Left lung (tissue), 10 donors: Measurements from ENCODE around the gene GCK. TPM values are rescaled to one million over a fixed set of nuclear protein-coding genes. Genes with fewer than 3 reads are reported as not detected.

Source experiments
- ATAC-seq: fragments of 200-7000 bp; cut with Tn5 transposase; one replicate; pipeline ENCODE4 v1.9.1; 2020; ENCODE audit warnings: moderate library complexity
- DNase-seq, 4 donors: peaks; one replicate each; pipeline ENCODE4 v3.0.0-alpha.2; 2013 to 2020
- H3K27ac ChIP-seq, 2 donors: fragments of 200-600 bp; sonication (generic) in 1 of 2; one replicate each; pipeline versions ENCODE4 v1.5.0 to v1.8.0; 2020 to 2021
- H3K27me3 ChIP-seq, 2 donors: fragments of 200-600 bp; sonication (generic) in 1 of 2; one replicate each; pipeline versions ENCODE4 v1.5.0 to v1.8.0; 2020 to 2021
- H3K36me3 ChIP-seq, 2 donors: fragments of 200-600 bp; sonication (generic) in 1 of 2; one replicate each; pipeline versions ENCODE4 v1.5.0 to v1.8.0; 2020 to 2021
- H3K4me1 ChIP-seq, 2 donors: fragments of 200-600 bp; one replicate each; pipeline ENCODE4 v1.8.0; 2021
- H3K4me3 ChIP-seq, 2 donors: fragments of 200-600 bp; sonication (generic) in 1 of 2; one replicate each; pipeline versions ENCODE4 v1.5.0 to v1.8.0; 2020 to 2021; ENCODE audit warnings: mild to moderate bottlenecking in 1 of 2
- H3K9me3 ChIP-seq, 2 donors: fragments of 200-600 bp; sonication (generic) in 1 of 2; one replicate each; pipeline versions ENCODE4 v1.5.0 to v1.8.0; 2020 to 2021
- intact Hi-C, 2 donors: fragments of 100-400 bp; cut with DNase I; formaldehyde crosslinking; loops; one replicate each; pipeline versions ENCODE4 v1.11.2 to v1.14.2; 2022
- polyA plus RNA-seq, 6 donors: library from polyadenylated mRNA; unstranded; fragments of 120-200 nt; gene quantifications; one replicate each; pipeline ENCODE4 v1.2.1, GENCODE V29; 2013; ENCODE audit not compliant: insufficient read length in 6 of 6
- total RNA-seq, 2 donors: library from RNA; stranded (reverse); fragmentation: NEBNext Ultra II Directional; extraction: Animal tissue kit (Norgen Biotek cat#: 25700); gene quantifications; one replicate each; pipeline ENCODE4 v1.2.1, GENCODE V29; 2021
- TF ChIP-seq, protein P1 (sequence below), 2 donors: fragments of 200-600 bp; sonication (generic) in 1 of 2; IDR thresholded peaks; one replicate each; pipeline versions ENCODE4 v1.5.0 to v1.8.0; 2021; ENCODE audit warnings: antibody characterized with exemption in 2 of 2
- donor health status: DM: no; HTN: yes; CAD: no.
- donor health status: DM: no; HTN: no; CAD: no.

The GCK gene
- total and polyA plus RNA-seq, 8 donors, result 0.34 to 4.1 (median 2.5) TPM

GRCh38 chr7:44149571-44150465, 39.4 kb downstream of the GCK start:
- Histone ChIP-seq H3K4me1 (peaks cover 11 to 14% of the 10 kb centered on the region in 2 donors), H3K27ac (no peak overlapping the region), H3K4me3 (no peak overlapping the region), H3K36me3 (no peaks in the 10 kb centered on the region), H3K27me3 (peaks cover 8 to 43% of the 10 kb centered on the region in 2 donors), H3K9me3 (no peaks in the 10 kb centered on the region)
- no peak for ATAC-seq
- DNase-seq, result peak in 2 of 4 donors; percentile 28 to 36
- intact Hi-C loops, result no loop called here
- TF ChIP-seq, protein P1, sequence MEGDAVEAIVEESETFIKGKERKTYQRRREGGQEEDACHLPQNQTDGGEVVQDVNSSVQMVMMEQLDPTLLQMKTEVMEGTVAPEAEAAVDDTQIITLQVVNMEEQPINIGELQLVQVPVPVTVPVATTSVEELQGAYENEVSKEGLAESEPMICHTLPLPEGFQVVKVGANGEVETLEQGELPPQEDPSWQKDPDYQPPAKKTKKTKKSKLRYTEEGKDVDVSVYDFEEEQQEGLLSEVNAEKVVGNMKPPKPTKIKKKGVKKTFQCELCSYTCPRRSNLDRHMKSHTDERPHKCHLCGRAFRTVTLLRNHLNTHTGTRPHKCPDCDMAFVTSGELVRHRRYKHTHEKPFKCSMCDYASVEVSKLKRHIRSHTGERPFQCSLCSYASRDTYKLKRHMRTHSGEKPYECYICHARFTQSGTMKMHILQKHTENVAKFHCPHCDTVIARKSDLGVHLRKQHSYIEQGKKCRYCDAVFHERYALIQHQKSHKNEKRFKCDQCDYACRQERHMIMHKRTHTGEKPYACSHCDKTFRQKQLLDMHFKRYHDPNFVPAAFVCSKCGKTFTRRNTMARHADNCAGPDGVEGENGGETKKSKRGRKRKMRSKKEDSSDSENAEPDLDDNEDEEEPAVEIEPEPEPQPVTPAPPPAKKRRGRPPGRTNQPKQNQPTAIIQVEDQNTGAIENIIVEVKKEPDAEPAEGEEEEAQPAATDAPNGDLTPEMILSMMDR (IDR thresholded peaks at IDR 0.05), result no peak

DNA sequence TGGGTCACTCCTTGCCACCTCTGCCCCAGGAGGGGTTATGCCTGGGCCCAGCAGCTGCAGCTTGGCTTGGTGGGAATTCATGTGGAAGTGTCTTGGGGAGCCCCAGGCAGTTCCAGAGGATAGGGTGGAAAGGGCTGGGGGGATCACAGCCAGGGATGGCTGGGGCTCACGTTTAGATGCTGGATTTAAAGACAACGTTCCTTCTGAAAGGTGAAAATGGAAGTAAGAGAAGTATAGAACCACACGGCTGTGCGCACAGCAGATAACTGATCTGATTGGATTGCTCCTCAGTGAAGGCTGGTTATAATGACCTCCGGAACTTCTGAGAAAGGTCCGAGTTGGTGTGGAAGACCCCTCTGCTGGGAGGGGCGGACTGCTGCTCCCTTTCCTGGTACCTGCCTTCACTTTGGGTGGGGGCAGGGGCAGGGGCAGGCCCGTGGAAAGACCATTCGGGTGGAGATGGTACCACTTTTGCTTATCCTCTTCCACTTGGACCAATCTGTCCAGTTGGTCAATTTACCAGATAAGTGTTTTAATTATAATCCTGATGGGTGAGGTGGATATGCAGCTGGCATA, 40.2 kb downstream of the GCK start:
- TF ChIP-seq, protein P1 (IDR thresholded peaks at IDR 0.05), result no peak
- Histone ChIP-seq H3K27ac (no peak overlapping the region), H3K9me3 (no peaks in the 10 kb centered on the region), H3K4me3 (no peak overlapping the region), H3K4me1 (peaks cover 11 to 14% of the 10 kb centered on the region in 2 donors), H3K27me3 (peaks cover 12 to 51% of the 10 kb centered on the region in 2 donors), H3K36me3 (no peaks in the 10 kb centered on the region)
- ATAC-seq (no peak), DNase-seq (no peak)
- intact Hi-C loops, result no loop called here

- Histone ChIP-seq H3K9me3 (no peaks in the 10 kb centered on the region), H3K4me3 (no peak overlapping the region), H3K27me3 (peaks cover 12 to 55% of the 10 kb centered on the region in 2 donors), H3K36me3 (no peaks in the 10 kb centered on the region), H3K4me1 (peaks cover 11 to 14% of the 10 kb centered on the region in 2 donors), H3K27ac (no peak overlapping the region)
- DNase-seq (peak in 1 of 4 donors; percentile 38), ATAC-seq (no peak)
- intact Hi-C loops, result no loop called here
- TF ChIP-seq, protein P1 (IDR thresholded peaks at IDR 0.05), result no peak
These were observed 41.1 kb downstream of the GCK start for GRCh38 chr7:44148166-44148565.

DNA sequence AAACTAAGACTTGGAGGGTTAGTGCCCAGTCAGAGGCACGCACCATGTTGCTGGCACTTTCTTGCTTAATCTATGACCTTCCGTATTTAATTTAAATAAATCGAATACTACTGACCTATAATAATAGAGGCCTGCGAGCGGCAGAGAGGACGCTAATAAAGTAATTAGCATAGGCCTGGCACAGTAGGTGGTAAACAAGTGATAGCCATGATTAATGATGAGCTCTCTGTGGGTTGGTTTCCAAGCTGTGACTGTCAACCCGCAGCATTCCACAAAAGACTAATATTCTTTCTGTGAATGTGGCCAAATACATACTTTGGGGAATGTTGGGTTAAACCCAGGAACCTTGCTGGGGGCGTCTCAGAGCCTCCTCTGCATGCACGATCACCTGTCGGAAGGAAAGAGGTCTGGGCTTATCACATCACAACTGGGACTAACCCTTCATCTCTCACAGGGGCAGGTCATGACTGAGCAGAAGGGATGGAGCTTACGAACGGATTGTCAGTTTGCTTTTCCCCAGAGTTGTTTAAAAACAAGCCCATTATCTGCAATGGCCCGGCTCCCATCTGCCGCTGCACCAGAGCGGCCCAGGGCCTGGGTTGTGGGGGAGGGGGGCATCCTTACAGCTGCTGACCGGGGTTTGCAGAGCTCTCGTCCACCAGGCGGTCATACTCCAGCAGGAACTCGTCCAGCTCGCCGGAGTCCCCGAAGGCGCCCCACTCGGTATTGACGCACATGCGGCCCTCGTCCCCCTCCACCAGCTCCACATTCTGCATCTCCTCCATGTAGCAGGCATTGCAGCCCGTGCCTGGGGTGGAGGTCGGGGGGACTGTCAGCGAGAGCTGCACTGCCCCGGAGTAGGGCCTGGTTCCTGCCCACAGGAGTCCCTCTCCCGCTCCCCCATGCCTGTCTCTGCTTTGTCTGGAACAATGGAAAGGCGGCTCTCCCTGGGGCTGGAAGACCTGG, 41.9 kb downstream of the GCK start:
- no peak for ATAC-seq
- Histone ChIP-seq H3K36me3 (no peaks in the 10 kb centered on the region), H3K27me3 (peaks cover 12 to 63% of the 10 kb centered on the region in 2 donors), H3K4me3 (no peak overlapping the region), H3K4me1 (peaks cover 11 to 14% of the 10 kb centered on the region in 2 donors), H3K27ac (no peak overlapping the region), H3K9me3 (no peaks in the 10 kb centered on the region)
- intact Hi-C loops, result no loop called here
- DNase-seq, result peak in 3 of 4 donors; percentile 32 to 90 (median 84)
- TF ChIP-seq, protein P1 (IDR thresholded peaks at IDR 0.05), result no peak
